K562 (cell line): ENCODE measurements around the gene MYO10. TPM values are rescaled to one million over a fixed set of nuclear protein-coding genes. Genes with fewer than 3 reads are reported as not detected.

Source experiments
- ATAC-seq: fragments of 200-7000 bp; cut with Tn5 transposase; 3 replicates; pipeline ENCODE4 v1.9.1; 2020; ENCODE audit warnings: moderate library complexity
- BruUV-seq: library from RNA; stranded (reverse); fragments of 400-500 nt; replicated peaks from 2 replicates; lab custom pipeline; 2021; lab: Mats Ljungman, UMichigan
- CTCF ChIA-PET: fragments of 300-600 bp; formaldehyde crosslinking; extraction: SDS; loops from one replicate; lab custom pipeline; 2021; ENCODE audit warnings: low intra/inter-chr PET ratio; lab: Yijun Ruan, JAX
- POLR2A ChIA-PET: fragments of 300-600, 350-650 bp; sonication (Branson Sonifier 250); formaldehyde crosslinking; extraction: SDS; loops from one replicate; lab custom pipeline; 2021; ENCODE audit warnings: antibody characterized with exemption, inconsistent platforms; lab: Yijun Ruan, JAX
- DNase-seq, 4 experiments: peaks; one replicate each; pipeline versions ENCODE4 v3.0.0 to v3.0.0-alpha.2; 2011 to 2018; ENCODE audit warnings: low spot score in 3 of 4, mixed read lengths in 3 of 4; ENCODE audit errors: extremely low read depth in 1 of 4
- FAIRE-seq: peaks from 2 replicates; lab custom pipeline; 2011; peaks lifted over from hg19 to GRCh38; lab: Jason Lieb, UNC
- H2AFZ ChIP-seq: 2 replicates; pipeline ENCODE4 v1.6.0; 2011; ENCODE audit warnings: low read depth, low read length, control low read depth, inconsistent platforms
- H3K27ac ChIP-seq: fragments of 200-600 bp; 3 replicates; pipeline ENCODE4 v1.8.0; 2011; ENCODE audit warnings: low read depth, mild to moderate bottlenecking, control low read depth, inconsistent platforms, low read length, moderate library complexity, mixed read lengths; ENCODE audit errors: extremely low read depth
- H3K27me3 ChIP-seq, 2 experiments: fragments of 300-600 bp in 1 of 2; 2 replicates in 1 of 2; 3 replicates in 1 of 2; pipeline versions ENCODE4 v1.6.0 to v1.8.0; 2011; ENCODE audit warnings: inconsistent platforms in 2 of 2, low read length in 2 of 2, mild to moderate bottlenecking in 1 of 2, mixed read lengths in 1 of 2, moderate library complexity in 1 of 2; ENCODE audit not compliant: control insufficient read depth in 2 of 2, insufficient read depth in 2 of 2
- H3K36me3 ChIP-seq: fragments of 300-600 bp; 3 replicates; pipeline ENCODE4 v1.8.0; 2011; ENCODE audit warnings: mild to moderate bottlenecking, low read length, inconsistent platforms; ENCODE audit not compliant: control insufficient read depth, insufficient read depth
- H3K4me1 ChIP-seq, 2 experiments: fragments of 200-600 bp in 1 of 2; replicated peaks in 1 of 2; 2 replicates in 1 of 2; 3 replicates in 1 of 2; pipeline versions ENCODE4 v1.5.1 to v1.8.0; 2011; ENCODE audit warnings: inconsistent platforms in 2 of 2, low read length in 2 of 2, mild to moderate bottlenecking in 1 of 2, mixed read lengths in 1 of 2, moderate library complexity in 1 of 2; ENCODE audit not compliant: control insufficient read depth in 2 of 2, insufficient read depth in 2 of 2
- H3K4me2 ChIP-seq: 2 replicates; pipeline ENCODE4 v1.6.1; 2011; ENCODE audit warnings: low read length, control low read depth, inconsistent platforms, mixed read lengths; ENCODE audit not compliant: insufficient read depth
- H3K4me3 ChIP-seq: fragments of 200-600 bp; sonication (generic), shearing (Covaris generic); 2 replicates; pipeline ENCODE4 v1.5.1; 2016; ENCODE audit warnings: control low read depth, inconsistent platforms
- H3K79me2 ChIP-seq: fragments of 200-600 bp; 3 replicates; pipeline ENCODE4 v1.8.0; 2011; ENCODE audit warnings: low read length, inconsistent platforms; ENCODE audit not compliant: control insufficient read depth, insufficient read depth
- H3K9ac ChIP-seq, 2 experiments: 2 replicates each; pipeline versions ENCODE4 v1.6.0 to v1.6.1; 2011; ENCODE audit warnings: low read depth in 2 of 2, low read length in 2 of 2, control low read depth in 1 of 2, inconsistent platforms in 1 of 2, mild to moderate bottlenecking in 1 of 2, mixed read lengths in 1 of 2; ENCODE audit not compliant: insufficient read depth in 1 of 2
- H3K9me1 ChIP-seq: one replicate; pipeline ENCODE4 v1.6.0; 2011; ENCODE audit warnings: inconsistent platforms, mild to moderate bottlenecking, low read length, moderate library complexity; ENCODE audit not compliant: control insufficient read depth, insufficient read depth
- H3K9me3 ChIP-seq: replicated peaks from 2 replicates; pipeline ENCODE4 v1.5.1; 2011; ENCODE audit warnings: low read depth, low read length, inconsistent platforms; ENCODE audit not compliant: control insufficient read depth, insufficient read depth
- H4K20me1 ChIP-seq: replicated peaks from 2 replicates; pipeline ENCODE4 v1.6.1; 2011; ENCODE audit warnings: low read length, inconsistent platforms, mixed read lengths; ENCODE audit not compliant: control insufficient read depth, insufficient read depth
- BHLHE40 ChIP-seq: IDR thresholded peaks from 2 replicates; pipeline ENCODE4 v1.6.1; 2011; ENCODE audit warnings: low read length, improper control_type of control experiment
- CBFA2T2 ChIP-seq: fragments of 450-650 bp; conservative IDR thresholded peaks from 2 replicates; pipeline ENCODE4 v1.6.1; 2017; ENCODE audit warnings: mild to moderate bottlenecking
- MCM5 ChIP-seq: fragments of 450-650 bp; IDR thresholded peaks from 2 replicates; pipeline ENCODE4 v1.6.1; 2016; ENCODE audit warnings: low read depth
- RAD51 ChIP-seq: fragments of 450-650 bp; IDR thresholded peaks from 2 replicates; pipeline ENCODE4 v1.7.1; 2016; ENCODE audit warnings: low read depth, mild to moderate bottlenecking, borderline replicate concordance
- TFE3 ChIP-seq: fragments of 450-650 bp; formaldehyde crosslinking; IDR thresholded peaks from 2 replicates; pipeline ENCODE4 v1.4.0; 2020; ENCODE audit warnings: mild to moderate bottlenecking, mixed read lengths
- USF1 ChIP-seq: sonication (generic); formaldehyde crosslinking; IDR thresholded peaks from 2 replicates; pipeline ENCODE4 v1.9.0; 2022; ENCODE audit warnings: mild to moderate bottlenecking, missing genetic modification reagents
- USF2 ChIP-seq: sonication (generic); formaldehyde crosslinking; IDR thresholded peaks from 2 replicates; pipeline ENCODE4 v1.5.0; 2020; ENCODE audit warnings: missing genetic modification reagents
- ZNF408 ChIP-seq: fragments of 250-450 bp; sonication (Bioruptor Pico); IDR thresholded peaks from 2 replicates; pipeline ENCODE4 v1.4.0; 2020; ENCODE audit warnings: low read depth, mild to moderate bottlenecking, moderate library complexity
- WGBS: fragments of 100-300 bp; shearing (Covaris generic); methylation state at CpG from one replicate; pipeline ENCODE4 v1.1.6; 2016; ENCODE audit warnings: low coverage, mixed read lengths; ENCODE audit not compliant: insufficient coverage; ENCODE audit errors: missing lambda C conversion rate; 5-methylcytosine and 5-hydroxymethylcytosine counted together
- in situ Hi-C: fragments of 300-500 bp; cut with MboI; formaldehyde crosslinking; loops from 4 replicates; pipeline ENCODE4 v1.15.0; 2018; ENCODE audit warnings: inconsistent platforms, mixed read lengths
- intact Hi-C: fragments of 100-400 bp; cut with micrococcal nuclease; formaldehyde crosslinking; loops from 2 replicates; pipeline ENCODE4 v1.14.2; 2022
- polyA plus RNA-seq, 8 experiments: library from polyadenylated mRNA; depleted of rRNA in 4 of 8; stranded (reverse) in 5 of 8; unstranded in 3 of 8; fragments of >200 nt; fragmentation: Nextera tagmentation in 2 of 8; fragmentation: Illumina TruSeq in 1 of 8; extraction: Ambion mirVana in 2 of 8; extraction: Trizol in 1 of 8; gene quantifications; 2 replicates each; pipeline versions ENCODE4 v1.2.1 to v1.2.3, GENCODE V29; 2011 to 2014; ENCODE audit warnings: inconsistent platforms in 1 of 8, missing spikeins in 1 of 8
- total RNA-seq, 7 experiments: library from RNA; depleted of rRNA in 6 of 7; stranded (reverse); fragments of >200 nt in 6 of 7; fragmentation: Illumina TruSeq in 2 of 7; extraction: Trizol in 2 of 7; gene quantifications; 2 replicates each; pipeline versions ENCODE4 v1.2.1 to v1.2.3, GENCODE V29; 2011 to 2021; ENCODE audit warnings: low replicate concordance in 1 of 7

Gene MYO10
- total and polyA plus RNA-seq, 9 of the 15 experiments (the other 6 are each of a cell fraction or from before 2014, with no cell fraction given) = 0.04 to 0.24 TPM; not detected in 7

GRCh38 chr5:16970260-16970659 is 34.2 kb upstream of the MYO10 start:
- H3K9me1 ChIP-seq = no peaks in the 10 kb centered on the region
- no peak overlapping the region for H2AFZ ChIP-seq
- intact Hi-C loops (no loop called here), in situ Hi-C loops (no loop called here)
- no TSS peak for BruUV-seq
- FAIRE-seq (no peak), ATAC-seq (no peak)
- WGBS = 0% methylated on average over 5 of the region's 5 CpGs
- no peak overlapping the region for H3K4me3 ChIP-seq
- H3K36me3 ChIP-seq = no peaks in the 10 kb centered on the region
- no peak overlapping the region for H3K27ac ChIP-seq
- POLR2A ChIA-PET = interaction anchor here (0.6 kb wide), 1 partner anchor 8 kb away, joined by 3 read pairs; no protein-coding TSS in a partner anchor
- peaks cover 4 to 12% of the 10 kb centered on the region in 2 experiments; a peak in 3 of 5 replicates for H3K27me3 ChIP-seq
- H3K9ac ChIP-seq = no peak overlapping the region
- no peaks in the 10 kb centered on the region for H3K79me2 ChIP-seq
- H3K4me2 ChIP-seq = no peak overlapping the region
- no peaks in the 10 kb centered on the region for H4K20me1 ChIP-seq
- no peaks in the 10 kb centered on the region for H3K9me3 ChIP-seq
- TF ChIP-seq CBFA2T2 (peak; percentile 28; the same call in 1 of the 2 replicates), TFE3 (CRISPR knock-in tag) (peak; percentile 96), USF2 (CRISPR knock-in tag) (peak; percentile 58), RAD51 (peak; percentile 64), BHLHE40 (0 out of 2 replicates have a peak, but pooled peaks have one; percentile 35), USF1 (CRISPR knock-in tag) (peak; percentile 37; the same call in 1 of the 2 replicates), ZNF408 (CRISPR knock-in tag) (no peak), MCM5 (no peak)
- TF ChIP-seq, all 486 proteins: peak for 6
- CTCF ChIA-PET = no interaction called here
- DNase-seq = no peak
- no peaks in the 10 kb centered on the region for H3K4me1 ChIP-seq
